IMR-90 (cell line): ENCODE results near the gene OAF. TPM values are rescaled to one million over a fixed set of nuclear protein-coding genes. Genes with fewer than 3 reads are reported as not detected.

Experiments used
- ATAC-seq: fragments of 200-7000 bp; cut with Tn5 transposase; 2 replicates; pipeline ENCODE4 v1.9.1; 2020; ENCODE audit warnings: low read depth, mild to moderate bottlenecking, moderate library complexity
- BruUV-seq: library from RNA; stranded (reverse); fragments of 400-500 nt; replicated peaks from 2 replicates; lab custom pipeline; 2021; lab: Mats Ljungman, UMichigan
- CTCF ChIA-PET: fragments of 300-600 bp; formaldehyde crosslinking; extraction: SDS; loops from one replicate; lab custom pipeline; 2021; ENCODE audit warnings: antibody characterized with exemption; lab: Yijun Ruan, JAX
- POLR2A ChIA-PET: fragments of 300-600 bp; sonication (Branson Sonifier 250); formaldehyde crosslinking; loops from one replicate; lab custom pipeline; 2022; ENCODE audit warnings: antibody characterized with exemption; ENCODE audit not compliant: unreplicated experiment; lab: Charles Lee
- DNase-seq: peaks from one replicate; pipeline ENCODE4 v3.0.0; 2013
- H2AFZ ChIP-seq: replicated peaks from 2 replicates; pipeline ENCODE3; 2013; ENCODE audit warnings: low read length, mild to moderate bottlenecking; ENCODE audit not compliant: poor library complexity
- H2AK5ac ChIP-seq: 2 replicates; pipeline ENCODE4 v1.6.1; 2013; ENCODE audit warnings: low read depth, low read length, inconsistent platforms
- H2AK9ac ChIP-seq: replicated peaks from 2 replicates; pipeline ENCODE3; 2013; ENCODE audit warnings: mild to moderate bottlenecking, low read depth, low read length, moderate library complexity; ENCODE audit not compliant: poor library complexity
- H2BK120ac ChIP-seq: 2 replicates; pipeline ENCODE4 v1.6.1; 2013; ENCODE audit warnings: low read depth, low read length, inconsistent platforms
- H2BK15ac ChIP-seq: 3 replicates; pipeline ENCODE4 v1.6.1; 2013; ENCODE audit warnings: low read depth, low read length, inconsistent platforms
- H2BK20ac ChIP-seq: 2 replicates; pipeline ENCODE4 v1.6.1; 2013; ENCODE audit warnings: low read depth, mild to moderate bottlenecking, inconsistent platforms, low read length, moderate library complexity
- H2BK5ac ChIP-seq: 2 replicates; pipeline ENCODE4 v1.6.1; 2013; ENCODE audit warnings: mild to moderate bottlenecking, low read depth, low read length, inconsistent platforms; ENCODE audit not compliant: poor library complexity, severe bottlenecking
- H3K14ac ChIP-seq: replicated peaks from 2 replicates; pipeline ENCODE4 v1.6.1; 2013; ENCODE audit warnings: low read depth, low read length, inconsistent platforms
- H3K18ac ChIP-seq: 2 replicates; pipeline ENCODE4 v1.6.1; 2013; ENCODE audit warnings: low read depth, low read length, control low read depth
- H3K23ac ChIP-seq: 2 replicates; pipeline ENCODE4 v1.6.1; 2013; ENCODE audit warnings: low read depth, low read length, inconsistent platforms
- H3K27ac ChIP-seq: 2 replicates; pipeline ENCODE4 v1.5.1; 2013; ENCODE audit warnings: mild to moderate bottlenecking, control low read depth, low read length; ENCODE audit not compliant: insufficient read depth
- H3K27me3 ChIP-seq: 2 replicates; pipeline ENCODE4 v1.6.1; 2013; ENCODE audit warnings: low read length; ENCODE audit not compliant: control insufficient read depth, insufficient read depth
- H3K36me3 ChIP-seq: 2 replicates; pipeline ENCODE4 v1.6.1; 2013; ENCODE audit warnings: low read length, mixed read lengths; ENCODE audit not compliant: control insufficient read depth, insufficient read depth
- H3K4ac ChIP-seq: 2 replicates; pipeline ENCODE4 v1.6.1; 2013; ENCODE audit warnings: low read depth, low read length, inconsistent platforms
- H3K4me1 ChIP-seq: 2 replicates; pipeline ENCODE4 v1.6.1; 2013; ENCODE audit warnings: low read length, mixed read lengths; ENCODE audit not compliant: control insufficient read depth, insufficient read depth
- H3K4me2 ChIP-seq: 2 replicates; pipeline ENCODE4 v1.6.1; 2013; ENCODE audit warnings: low read depth, mild to moderate bottlenecking, control low read depth, low read length, moderate library complexity
- H3K4me3 ChIP-seq: 2 replicates; pipeline ENCODE4 v1.5.1; 2013; ENCODE audit warnings: low read depth, mild to moderate bottlenecking, control low read depth, low read length, moderate library complexity; ENCODE audit not compliant: insufficient read depth
- H3K56ac ChIP-seq: 2 replicates; pipeline ENCODE4 v1.6.1; 2013; ENCODE audit warnings: low read length, inconsistent platforms; ENCODE audit not compliant: insufficient read depth; ENCODE audit errors: extremely low read depth
- H3K79me1 ChIP-seq, 2 experiments: 2 replicates each; pipeline ENCODE4 v1.6.1; 2013; ENCODE audit warnings: low read length in 2 of 2, inconsistent platforms in 1 of 2, low read depth in 1 of 2
- H3K9ac ChIP-seq: 2 replicates; pipeline ENCODE4 v1.6.1; 2013; ENCODE audit warnings: low read depth, low read length, control low read depth
- H3K9me1 ChIP-seq: 2 replicates; pipeline ENCODE4 v1.6.1; 2013; ENCODE audit warnings: low read length, inconsistent platforms; ENCODE audit not compliant: insufficient read depth
- H3K9me3 ChIP-seq: 2 replicates; pipeline ENCODE4 v1.6.1; 2013; ENCODE audit warnings: low read length; ENCODE audit not compliant: control insufficient read depth, insufficient read depth
- H4K20me1 ChIP-seq: 2 replicates; pipeline ENCODE4 v1.6.1; 2013; ENCODE audit warnings: low read length, inconsistent platforms; ENCODE audit not compliant: insufficient read depth
- H4K5ac ChIP-seq: 2 replicates; pipeline ENCODE4 v1.6.1; 2013; ENCODE audit warnings: mild to moderate bottlenecking, low read depth, low read length, control low read depth
- H4K8ac ChIP-seq, 2 experiments: 2 replicates each; pipeline ENCODE4 v1.6.1; 2013; ENCODE audit warnings: low read depth in 2 of 2, low read length in 2 of 2, control low read depth in 1 of 2, inconsistent platforms in 1 of 2
- H4K91ac ChIP-seq: 2 replicates; pipeline ENCODE4 v1.6.1; 2013; ENCODE audit warnings: low read depth, low read length, inconsistent platforms; ENCODE audit not compliant: insufficient read depth
- BHLHE40 ChIP-seq: fragments of 150-350 bp; IDR thresholded peaks from 2 replicates; pipeline ENCODE4 v1.6.1; 2016; ENCODE audit warnings: mild to moderate bottlenecking, low read depth, low read length
- CHD1 ChIP-seq: IDR thresholded peaks from 2 replicates; pipeline ENCODE4 v1.6.1; 2012; ENCODE audit warnings: low read depth, low read length, improper control_type of control experiment
- FOS ChIP-seq: fragments of 150-350 bp; IDR thresholded peaks from 2 replicates; pipeline ENCODE4 v1.6.1; 2016; ENCODE audit warnings: low read depth, low read length
- MAFK ChIP-seq: IDR thresholded peaks from 2 replicates; pipeline ENCODE4 v1.6.1; 2012; ENCODE audit warnings: low read depth, low read length, improper control_type of control experiment
- MAZ ChIP-seq: IDR thresholded peaks from 2 replicates; pipeline ENCODE4 v1.6.1; 2012; ENCODE audit warnings: low read depth, mild to moderate bottlenecking, low read length, improper control_type of control experiment, moderate library complexity, borderline replicate concordance
- NFE2L2 ChIP-seq: fragments of 150-350 bp; IDR thresholded peaks from 2 replicates; pipeline ENCODE4 v1.6.1; 2016; ENCODE audit warnings: low read depth, mild to moderate bottlenecking, low read length
- POLR2A ChIP-seq: IDR thresholded peaks from 2 replicates; pipeline ENCODE4 v1.6.1; 2012; ENCODE audit warnings: mild to moderate bottlenecking, low read depth, low read length
- RCOR1 ChIP-seq: IDR thresholded peaks from 2 replicates; pipeline ENCODE4 v1.6.1; 2012; ENCODE audit warnings: mild to moderate bottlenecking, low read length, improper control_type of control experiment; ENCODE audit not compliant: insufficient replicate concordance
- RFX5 ChIP-seq: IDR thresholded peaks from 2 replicates; pipeline ENCODE4 v1.8.0; 2012; ENCODE audit warnings: low read depth, mild to moderate bottlenecking, low read length, moderate library complexity
- SMC3 ChIP-seq: fragments of 150-350 bp; IDR thresholded peaks from 2 replicates; pipeline ENCODE4 v1.6.1; 2016; ENCODE audit warnings: low read depth, mild to moderate bottlenecking, antibody characterized with exemption, low read length, moderate library complexity
- WGBS, 2 experiments: methylation state at CpG; one replicate each; pipeline versions ENCODE4 v1.1.5 to v1.1.7; 2013; ENCODE audit warnings: missing lambda C conversion rate in 2 of 2; ENCODE audit not compliant: insufficient read length in 1 of 2; ENCODE audit errors: extremely low coverage in 2 of 2; 5-methylcytosine and 5-hydroxymethylcytosine counted together
- dilution Hi-C: fragments of 300-500 bp; cut with HindIII; formaldehyde crosslinking; loops from one replicate; pipeline ENCODE4 v1.14.3; 2018; ENCODE audit warnings: low sequenced_read_pairs; ENCODE audit not compliant: unreplicated experiment
- in situ Hi-C: fragments of 300-500 bp; cut with MboI; formaldehyde crosslinking; loops from 3 replicates; pipeline ENCODE4 v1.14.3; 2019; ENCODE audit warnings: low sequenced_read_pairs, inconsistent platforms, mixed read lengths
- intact Hi-C: fragments of 100-400 bp; cut with micrococcal nuclease; formaldehyde crosslinking; loops from 2 replicates; pipeline ENCODE4 v1.10.0; 2022
- polyA plus RNA-seq, 3 experiments: library from polyadenylated mRNA; depleted of rRNA; stranded (reverse); fragments of >200 nt; gene quantifications; 2 replicates each; pipeline ENCODE4 v1.2.3, GENCODE V29; 2012; ENCODE audit warnings: low replicate concordance in 1 of 3
- total RNA-seq: library from RNA; depleted of rRNA; stranded (reverse); fragments of >200 nt; gene quantifications from 2 replicates; pipeline ENCODE4 v1.2.3, GENCODE V29; 2012
- TF ChIP-seq, protein P1 (sequence below): fragments of 150-350 bp; IDR thresholded peaks from 2 replicates; pipeline ENCODE4 v1.6.1; 2016; ENCODE audit warnings: low read depth, mild to moderate bottlenecking, low read length, moderate library complexity, borderline replicate concordance

Gene OAF
- total and polyA plus RNA-seq, 2 of the 4 experiments (the other 2 are of a cell fraction) = 9.9 to 42.0 TPM

DNA sequence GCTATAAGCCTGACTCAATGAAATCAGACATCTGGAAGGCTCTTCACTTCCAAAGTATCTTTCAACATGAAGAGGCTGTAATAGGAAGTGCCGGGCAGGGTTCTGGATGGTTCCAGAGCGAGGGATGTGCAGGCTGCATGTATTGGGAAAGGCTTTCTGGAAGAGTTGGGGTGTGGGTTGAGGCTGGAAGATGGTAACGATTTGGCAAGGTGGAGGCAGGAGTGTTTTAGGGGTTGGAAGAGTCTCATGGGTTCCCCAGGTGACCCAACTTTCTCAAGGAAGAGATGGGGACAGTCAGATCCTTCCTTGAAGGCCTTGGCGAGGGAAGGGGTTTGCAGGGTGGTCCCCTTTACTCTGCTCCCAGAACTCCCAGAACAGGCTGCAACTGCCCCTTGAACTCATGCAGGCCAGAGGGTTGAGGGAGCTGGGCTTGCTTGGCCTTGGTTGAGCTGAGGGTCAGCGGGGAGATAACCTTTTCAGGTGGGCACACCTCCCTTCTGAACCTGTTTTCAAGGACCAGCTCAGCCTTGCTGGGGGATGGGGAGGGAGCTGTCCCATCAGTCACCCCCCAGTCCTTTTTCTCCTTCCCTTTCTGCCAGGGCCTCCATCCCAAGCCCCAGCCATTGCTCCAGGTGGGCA, 19.7 kb downstream of the OAF start:
- peaks cover 7% of the 10 kb centered on the region; the same call in 1 of the 2 replicates for H3K36me3 ChIP-seq
- H2BK15ac ChIP-seq = no peak overlapping the region
- intact Hi-C loops (no loop called here), dilution Hi-C loops (no loop called here), in situ Hi-C loops (loop anchor here (5.0 kb wide), 1 partner anchor 67 kb away; no protein-coding TSS in a partner anchor)
- no peak overlapping the region for H3K9ac ChIP-seq
- ATAC-seq (no peak), DNase-seq (no peak)
- CTCF ChIA-PET = interaction anchor here (1.5 kb wide), 1 partner anchor 59 kb away, joined by 3 read pairs; no protein-coding TSS in a partner anchor
- no peaks in the 10 kb centered on the region for H3K4me1 ChIP-seq
- H2BK20ac ChIP-seq = no peak overlapping the region
- no peak overlapping the region for H3K4ac ChIP-seq
- POLR2A ChIA-PET = no interaction called here
- H3K9me1 ChIP-seq = no peaks in the 10 kb centered on the region
- H3K4me3 ChIP-seq = no peak overlapping the region
- no TSS peak for BruUV-seq
- no peak overlapping the region for H4K8ac ChIP-seq
- WGBS, 2 experiments = no CpG with 5 or more reads among the region's 5 CpGs
- no peak overlapping the region for H3K18ac ChIP-seq
- no peak overlapping the region for H3K23ac ChIP-seq
- H3K79me1 ChIP-seq = no peaks in the 10 kb centered on the region
- H3K9me3 ChIP-seq = no peaks in the 10 kb centered on the region
- no peak overlapping the region for H2BK5ac ChIP-seq
- no peak overlapping the region for H4K91ac ChIP-seq
- H2AFZ ChIP-seq = no peak overlapping the region
- no peak overlapping the region for H3K4me2 ChIP-seq
- H4K5ac ChIP-seq = no peak overlapping the region
- H3K27me3 ChIP-seq = peaks cover 17% of the 10 kb centered on the region
- TF ChIP-seq RCOR1 (no peak), MAFK (no peak), RFX5 (no peak), POLR2A (no peak), FOS (no peak), CHD1 (no peak), NFE2L2 (no peak), MAZ (no peak), SMC3 (no peak), BHLHE40 (no peak)
- TF ChIP-seq, protein P1, sequence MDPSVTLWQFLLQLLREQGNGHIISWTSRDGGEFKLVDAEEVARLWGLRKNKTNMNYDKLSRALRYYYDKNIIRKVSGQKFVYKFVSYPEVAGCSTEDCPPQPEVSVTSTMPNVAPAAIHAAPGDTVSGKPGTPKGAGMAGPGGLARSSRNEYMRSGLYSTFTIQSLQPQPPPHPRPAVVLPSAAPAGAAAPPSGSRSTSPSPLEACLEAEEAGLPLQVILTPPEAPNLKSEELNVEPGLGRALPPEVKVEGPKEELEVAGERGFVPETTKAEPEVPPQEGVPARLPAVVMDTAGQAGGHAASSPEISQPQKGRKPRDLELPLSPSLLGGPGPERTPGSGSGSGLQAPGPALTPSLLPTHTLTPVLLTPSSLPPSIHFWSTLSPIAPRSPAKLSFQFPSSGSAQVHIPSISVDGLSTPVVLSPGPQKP = no peak
- no peak overlapping the region for H3K56ac ChIP-seq
- H4K20me1 ChIP-seq = no peaks in the 10 kb centered on the region
- no peak overlapping the region for H2AK5ac ChIP-seq
- H3K27ac ChIP-seq = no peak overlapping the region
- H2BK120ac ChIP-seq = no peak overlapping the region
- H2AK9ac ChIP-seq = peak overlapping the region; percentile 39
- no peak overlapping the region for H3K14ac ChIP-seq
